Measurements from ENCODE around the gene CUL9.

The CUL9 gene

GRCh38 chr6:43229803-43230620, 48.0 kb downstream of the CUL9 start:
- peak; percentile 32 for DNase-seq (ENCODE audit: low spot score)

- no peak for DNase-seq (ENCODE audit: low spot score)
These were observed 49.1 kb downstream of the CUL9 start for GRCh38 chr6:43231053-43231452.

- DNase-seq (ENCODE audit: low spot score): no peak
These were observed 49.9 kb downstream of the CUL9 start for GRCh38 chr6:43231735-43232450.

- no peak for DNase-seq (ENCODE audit: low spot score)
These were observed 53.8 kb downstream of the CUL9 start for GRCh38 chr6:43235841-43236240.

GRCh38 chr6:43239054-43239453, 57.1 kb downstream of the CUL9 start:
- DNase-seq (ENCODE audit: low spot score): no peak

GRCh38 chr6:43240950-43241349, 59.0 kb downstream of the CUL9 start:
- DNase-seq (ENCODE audit: low spot score): no peak

- no peak for DNase-seq (ENCODE audit: low spot score)
These were observed 59.5 kb downstream of the CUL9 start for GRCh38 chr6:43241446-43241845.

GRCh38 chr6:43242908-43243663, 61.1 kb downstream of the CUL9 start, which contains the start of gene TTBK1:
Gene TTBK1, plus strand, starts transcription at chr6:43243481. Its CDS starts 3,180 bp downstream, at chr6:43246661.
- DNase-seq (ENCODE audit: low spot score): no peak

- no peak for DNase-seq (ENCODE audit: low spot score)
These were observed 61.8 kb downstream of the CUL9 start for GRCh38 chr6:43243664-43244321.

GRCh38 chr6:43246301-43247113, 64.5 kb downstream of the CUL9 start:
- DNase-seq (ENCODE audit: low spot score): no peak

- DNase-seq (ENCODE audit: low spot score): no peak
These were observed 65.4 kb downstream of the CUL9 start for GRCh38 chr6:43247114-43247999.

- DNase-seq (ENCODE audit: low spot score): no peak
These were observed 66.1 kb downstream of the CUL9 start for GRCh38 chr6:43248101-43248500.

- no peak for DNase-seq (ENCODE audit: low spot score)
These were observed 66.8 kb downstream of the CUL9 start for GRCh38 chr6:43248791-43249190.

GRCh38 chr6:43250992-43251373, 69.0 kb downstream of the CUL9 start:
- no peak for DNase-seq (ENCODE audit: low spot score)

- no peak for DNase-seq (ENCODE audit: low spot score)
These were observed 71.4 kb downstream of the CUL9 start for GRCh38 chr6:43253401-43253800.

- DNase-seq (ENCODE audit: low spot score): no peak
These were observed 72.3 kb downstream of the CUL9 start for GRCh38 chr6:43254138-43254817.

- no peak for DNase-seq (ENCODE audit: low spot score)
These were observed 72.8 kb downstream of the CUL9 start for GRCh38 chr6:43254846-43255245.

- DNase-seq (ENCODE audit: low spot score): no peak
These were observed 73.5 kb downstream of the CUL9 start for GRCh38 chr6:43255408-43256054.

Measured in hematopoietic multipotent progenitor cell treated with erythropoietin and hydrocortisone succinate and interleukin-3 and kit ligand, for 17 days (in vitro differentiated cells).